ENCODE data around the gene PNLIPRP2. TPM values are rescaled to one million over a fixed set of nuclear protein-coding genes. Genes with fewer than 3 reads are reported as not detected.

The PNLIPRP2 gene
- total RNA-seq, 4 donors from 2014 or later = not detected

DNA sequence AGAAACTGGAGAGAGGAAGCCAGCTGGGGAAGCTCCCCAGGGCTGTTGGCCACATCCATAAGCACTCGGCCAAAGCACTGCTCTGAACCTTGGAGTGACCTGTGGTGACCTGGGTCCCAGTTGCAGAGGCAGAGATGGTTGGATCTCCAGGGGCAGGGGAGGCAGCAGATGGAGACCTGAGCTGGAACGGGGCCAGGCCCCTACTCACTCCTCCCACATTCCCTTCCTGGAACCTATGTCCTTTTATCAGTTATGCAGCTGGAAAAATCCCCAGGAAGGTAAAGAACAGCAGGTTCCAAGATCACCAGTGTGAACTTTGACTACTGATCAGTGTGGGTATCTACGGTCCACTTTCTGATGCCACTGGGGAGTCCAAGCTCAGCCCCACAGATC, 9.6 kb upstream of the PNLIPRP2 start:
- Histone ChIP-seq H3K9me3 (peaks cover 0 to 11% (median 3%) of the 10 kb centered on the region in 4 donors), H3K27me3 (peaks cover 0 to 42% (median 6%) of the 10 kb centered on the region in 4 donors), H3K4me3 (no peak overlapping the region), H3K4me1 (peaks cover 0 to 8% (median 7%) of the 10 kb centered on the region in 4 donors), H3K27ac (replicated peaks in 1 of 4) (no peak overlapping the region), H3K36me3 (no peaks in the 10 kb centered on the region)
- no peak for DNase-seq (ENCODE audit: extremely low spot score)
- intact Hi-C loops (cut with DNase I) = no loop called here
- 71% methylated on average over 2 of the region's 3 CpGs for WGBS
- TF ChIP-seq POLR2A (IDR thresholded peaks at IDR 0.05; ENCODE audit: low read depth) = no peak
- TF ChIP-seq POLR2AphosphoS5 (IDR thresholded peaks at IDR 0.05) = no peak
- TF ChIP-seq, protein P1, sequence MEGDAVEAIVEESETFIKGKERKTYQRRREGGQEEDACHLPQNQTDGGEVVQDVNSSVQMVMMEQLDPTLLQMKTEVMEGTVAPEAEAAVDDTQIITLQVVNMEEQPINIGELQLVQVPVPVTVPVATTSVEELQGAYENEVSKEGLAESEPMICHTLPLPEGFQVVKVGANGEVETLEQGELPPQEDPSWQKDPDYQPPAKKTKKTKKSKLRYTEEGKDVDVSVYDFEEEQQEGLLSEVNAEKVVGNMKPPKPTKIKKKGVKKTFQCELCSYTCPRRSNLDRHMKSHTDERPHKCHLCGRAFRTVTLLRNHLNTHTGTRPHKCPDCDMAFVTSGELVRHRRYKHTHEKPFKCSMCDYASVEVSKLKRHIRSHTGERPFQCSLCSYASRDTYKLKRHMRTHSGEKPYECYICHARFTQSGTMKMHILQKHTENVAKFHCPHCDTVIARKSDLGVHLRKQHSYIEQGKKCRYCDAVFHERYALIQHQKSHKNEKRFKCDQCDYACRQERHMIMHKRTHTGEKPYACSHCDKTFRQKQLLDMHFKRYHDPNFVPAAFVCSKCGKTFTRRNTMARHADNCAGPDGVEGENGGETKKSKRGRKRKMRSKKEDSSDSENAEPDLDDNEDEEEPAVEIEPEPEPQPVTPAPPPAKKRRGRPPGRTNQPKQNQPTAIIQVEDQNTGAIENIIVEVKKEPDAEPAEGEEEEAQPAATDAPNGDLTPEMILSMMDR (IDR thresholded peaks at IDR 0.05) = no peak
- no peak for TF ChIP-seq EP300 (IDR thresholded peaks at IDR 0.05)

DNA sequence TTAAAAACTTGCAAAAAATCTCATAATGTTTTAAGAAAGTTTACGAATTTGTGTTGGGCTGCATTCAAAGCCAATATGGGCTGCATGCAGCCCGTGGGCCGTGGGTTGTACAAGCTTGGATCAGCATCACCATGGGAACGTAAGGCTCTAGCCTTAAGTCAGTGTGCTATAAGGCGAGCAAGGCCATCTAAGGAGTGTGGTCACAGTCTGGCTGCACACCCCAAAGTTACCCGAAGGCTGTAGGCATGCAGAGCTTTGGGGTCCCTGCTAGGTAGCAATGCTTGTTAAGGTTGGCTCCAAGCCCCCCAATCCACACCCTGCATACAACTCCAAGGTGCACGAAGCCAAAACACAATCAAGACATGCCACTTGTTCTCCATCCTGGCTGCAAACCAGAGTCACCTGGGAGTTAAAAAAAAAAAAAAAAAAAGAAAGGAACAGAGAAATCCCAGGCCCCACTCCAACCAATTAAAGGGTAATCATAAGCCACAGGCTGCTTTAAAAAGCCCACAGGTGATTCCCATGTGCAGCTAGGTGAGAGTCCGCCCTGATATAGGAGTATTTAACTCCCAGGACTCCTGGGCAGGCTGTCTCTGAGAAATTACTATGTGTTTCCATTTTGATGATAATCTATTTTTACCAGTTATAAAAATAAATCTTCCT, 8.5 kb upstream of the PNLIPRP2 start:
- WGBS = 97% methylated on average over 8 of the region's 8 CpGs
- H3K4me1 ChIP-seq = peaks cover 0 to 8% (median 7%) of the 10 kb centered on the region in 4 donors
- no peak for TF ChIP-seq POLR2A (IDR thresholded peaks at IDR 0.05; ENCODE audit: low read depth)
- TF ChIP-seq, protein P1 (IDR thresholded peaks at IDR 0.05) = no peak
- H3K27me3 ChIP-seq = peaks cover 0 to 39% (median 6%) of the 10 kb centered on the region in 4 donors
- H3K4me3 ChIP-seq = no peak overlapping the region
- DNase-seq (ENCODE audit: extremely low spot score) = no peak
- peaks cover 0 to 11% (median 3%) of the 10 kb centered on the region in 4 donors for H3K9me3 ChIP-seq
- H3K36me3 ChIP-seq = no peaks in the 10 kb centered on the region
- H3K27ac ChIP-seq (replicated peaks in 1 of 4) = no peak overlapping the region
- intact Hi-C loops (cut with DNase I) = no loop called here

DNA sequence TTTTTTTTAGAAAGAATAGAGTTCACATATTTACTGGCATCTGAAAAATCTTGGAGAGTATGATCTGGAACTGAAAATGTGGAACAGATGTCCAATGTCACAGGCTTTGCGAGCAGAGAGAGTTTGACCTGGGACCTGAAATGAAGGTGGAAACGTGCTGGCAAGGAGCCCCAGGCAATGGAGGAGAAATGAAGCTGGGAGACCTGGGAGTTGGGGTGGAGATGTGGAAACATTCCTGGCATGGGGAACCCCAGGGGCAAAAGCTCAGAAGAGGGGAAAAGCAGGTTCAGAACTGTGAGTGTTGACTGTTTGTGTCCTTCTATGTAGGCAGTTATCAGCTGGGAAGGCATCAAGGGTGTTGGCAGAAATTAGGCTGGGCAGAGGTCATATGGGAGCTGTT, 7.3 kb upstream of the PNLIPRP2 start:
- intact Hi-C loops (cut with DNase I) = no loop called here
- Histone ChIP-seq H3K4me1 (peaks cover 0 to 8% (median 7%) of the 10 kb centered on the region in 4 donors), H3K36me3 (no peaks in the 10 kb centered on the region), H3K27me3 (peaks cover 0 to 31% (median 6%) of the 10 kb centered on the region in 4 donors), H3K27ac (replicated peaks in 1 of 4) (no peak overlapping the region), H3K9me3 (peaks cover 0 to 11% (median 3%) of the 10 kb centered on the region in 4 donors), H3K4me3 (no peak overlapping the region)
- no peak for DNase-seq (ENCODE audit: extremely low spot score)
- 66% methylated on average over 2 of the region's 2 CpGs for WGBS
- no peak for TF ChIP-seq POLR2A (IDR thresholded peaks at IDR 0.05; ENCODE audit: low read depth)
- TF ChIP-seq POLR2AphosphoS5 (IDR thresholded peaks at IDR 0.05) = no peak
- TF ChIP-seq, protein P1 (IDR thresholded peaks at IDR 0.05) = no peak

DNA sequence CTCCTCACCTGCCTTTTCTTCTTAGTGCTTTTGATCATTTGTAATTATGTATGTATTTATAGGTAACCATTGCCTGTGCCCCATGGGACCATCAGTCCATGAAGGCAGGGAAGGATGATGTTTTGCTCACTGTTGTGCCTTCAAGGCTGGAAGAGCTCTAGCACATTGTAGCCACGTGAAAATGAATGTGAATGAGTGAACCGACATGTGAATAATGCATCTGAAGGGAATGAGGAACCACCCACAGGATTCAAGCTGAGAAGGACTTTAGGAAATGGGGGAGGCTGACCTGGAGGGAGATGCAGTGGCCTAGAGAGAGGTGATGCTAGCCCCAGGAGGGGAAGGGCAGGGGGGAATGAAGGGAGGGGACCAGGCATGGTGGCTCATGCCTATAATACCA, 6.0 kb upstream of the PNLIPRP2 start:
- DNase-seq (ENCODE audit: extremely low spot score) = no peak
- Histone ChIP-seq H3K4me1 (peaks cover 0 to 2% (median under 1%) of the 10 kb centered on the region in 4 donors), H3K9me3 (peaks cover 0 to 11% (median 2%) of the 10 kb centered on the region in 4 donors), H3K27me3 (peaks cover 0 to 17% (median 2%) of the 10 kb centered on the region in 4 donors), H3K36me3 (no peaks in the 10 kb centered on the region), H3K4me3 (no peak overlapping the region), H3K27ac (replicated peaks in 1 of 4) (no peak overlapping the region)
- TF ChIP-seq, protein P1 (IDR thresholded peaks at IDR 0.05) = no peak
- 41% methylated on average over 2 of the region's 2 CpGs for WGBS
- intact Hi-C loops (cut with DNase I) = no loop called here

Measured in esophagus muscularis mucosa (tissue), 4 donors.